Endothelial cell of umbilical vein (primary cell): ENCODE results near the gene CAMSAP1. TPM values are rescaled to one million over a fixed set of nuclear protein-coding genes. Genes with fewer than 3 reads are reported as not detected.

Experiments used
- BruUV-seq: library from RNA; stranded (reverse); fragments of 400-500 nt; replicated peaks from 2 replicates; lab custom pipeline; 2021; lab: Mats Ljungman, UMichigan
- CTCF ChIA-PET: fragments of 300-600, 350-600 bp; sonication (Branson Sonifier 250); formaldehyde crosslinking; loops from one replicate; lab custom pipeline; 2021; ENCODE audit warnings: antibody characterized with exemption, inconsistent platforms; lab: Charles Lee
- POLR2A ChIA-PET: fragments of 300-600, 350-600 bp; sonication (Branson Sonifier 250); formaldehyde crosslinking; loops from one replicate; lab custom pipeline; 2021; ENCODE audit warnings: antibody characterized with exemption, inconsistent platforms; lab: Charles Lee
- DNase-seq: peaks from one replicate; pipeline ENCODE4 v3.0.0-alpha.2; 2011; ENCODE audit warnings: low read depth, low spot score
- FAIRE-seq: peaks from 2 replicates; lab custom pipeline; 2011; peaks lifted over from hg19 to GRCh38; lab: Jason Lieb, UNC
- H2AFZ ChIP-seq: 2 replicates; pipeline ENCODE4 v1.6.0; 2012; ENCODE audit warnings: low read depth, low read length, control low read depth, inconsistent platforms
- H3K27ac ChIP-seq: 2 replicates; pipeline ENCODE4 v1.5.1; 2011; ENCODE audit warnings: low read depth, mild to moderate bottlenecking, control low read depth, low read length, moderate library complexity; ENCODE audit not compliant: insufficient read depth
- H3K27me3 ChIP-seq, 2 experiments: 2 replicates each; pipeline versions ENCODE4 v1.6.0 to v1.6.1; 2011; ENCODE audit warnings: low read length in 2 of 2, mixed read lengths in 1 of 2; ENCODE audit not compliant: control insufficient read depth in 2 of 2, insufficient read depth in 2 of 2
- H3K36me3 ChIP-seq, 2 experiments: 2 replicates in 1 of 2; 3 replicates in 1 of 2; pipeline ENCODE4 v1.5.1; 2011; ENCODE audit warnings: low read length in 2 of 2, mild to moderate bottlenecking in 1 of 2, moderate library complexity in 1 of 2; ENCODE audit not compliant: control insufficient read depth in 2 of 2, insufficient read depth in 2 of 2; ENCODE audit errors: extremely low read depth in 1 of 2
- H3K4me1 ChIP-seq: 3 replicates; pipeline ENCODE4 v1.5.1; 2011; ENCODE audit warnings: mild to moderate bottlenecking, low read length; ENCODE audit not compliant: control insufficient read depth, insufficient read depth; ENCODE audit errors: extremely low read depth
- H3K4me2 ChIP-seq: 2 replicates; pipeline ENCODE4 v1.6.1; 2011; ENCODE audit warnings: low read length, control low read depth, mixed read lengths; ENCODE audit not compliant: insufficient read depth
- H3K4me3 ChIP-seq, 3 experiments: fragments of 200-600 bp in 1 of 3; sonication (generic), shearing (Covaris generic) in 1 of 3; replicated peaks in 1 of 3; 2 replicates each; pipeline ENCODE4 v1.5.1; 2011 to 2016; ENCODE audit warnings: control low read depth in 3 of 3, low read length in 3 of 3, mild to moderate bottlenecking in 2 of 3, inconsistent platforms in 1 of 3, low read depth in 1 of 3, moderate library complexity in 1 of 3; ENCODE audit not compliant: insufficient read depth in 1 of 3
- H3K79me2 ChIP-seq: 2 replicates; pipeline ENCODE4 v1.6.0; 2012; ENCODE audit warnings: low read length, inconsistent platforms; ENCODE audit not compliant: control insufficient read depth, insufficient read depth
- H3K9ac ChIP-seq: replicated peaks from 2 replicates; pipeline ENCODE3; 2011; ENCODE audit warnings: low read length, control low read depth; ENCODE audit not compliant: insufficient read depth; ENCODE audit errors: extremely low read depth
- H3K9me1 ChIP-seq: replicated peaks from 3 replicates; pipeline ENCODE4 v1.6.0; 2011; ENCODE audit warnings: mild to moderate bottlenecking, low read length; ENCODE audit not compliant: control insufficient read depth, insufficient read depth; ENCODE audit errors: extremely low read depth
- H3K9me3 ChIP-seq: replicated peaks from 2 replicates; pipeline ENCODE4 v1.5.1; 2012; ENCODE audit warnings: low read length, inconsistent platforms; ENCODE audit not compliant: control insufficient read depth, insufficient read depth
- H4K20me1 ChIP-seq: replicated peaks from 2 replicates; pipeline ENCODE3; 2011; ENCODE audit warnings: mild to moderate bottlenecking, low read length; ENCODE audit not compliant: control insufficient read depth, insufficient read depth; ENCODE audit errors: extremely low read depth
- CTCF ChIP-seq, 2 donors: IDR thresholded peaks; 1 replicate in 1 of 2; 2 replicates in 1 of 2; pipeline ENCODE4 v1.5.1; 2011; ENCODE audit warnings: low read length in 2 of 2, mild to moderate bottlenecking in 2 of 2, moderate library complexity in 2 of 2, control low read depth in 1 of 2, inconsistent platforms in 1 of 2, low read depth in 1 of 2; ENCODE audit not compliant: insufficient read depth in 1 of 2; ENCODE audit errors: extremely low read depth in 1 of 2
- EZH2 ChIP-seq: IDR thresholded peaks from 2 replicates; pipeline ENCODE4 v1.6.1; 2012; ENCODE audit warnings: borderline replicate concordance, low read depth, mild to moderate bottlenecking, moderate library complexity, low read length, inconsistent platforms; ENCODE audit not compliant: severe bottlenecking
- FOS ChIP-seq: IDR thresholded peaks from 2 replicates; pipeline ENCODE4 v1.6.1; 2011; ENCODE audit warnings: mild to moderate bottlenecking, low read length, moderate library complexity, borderline replicate concordance; ENCODE audit not compliant: insufficient read depth
- GATA2 ChIP-seq: IDR thresholded peaks from 2 replicates; pipeline ENCODE4 v1.7.0; 2011; ENCODE audit warnings: low read depth, mild to moderate bottlenecking, moderate library complexity, mixed read lengths, low read length; ENCODE audit not compliant: insufficient read length, insufficient read depth
- JUN ChIP-seq: IDR thresholded peaks from 2 replicates; pipeline ENCODE4 v1.6.1; 2011; ENCODE audit warnings: borderline replicate concordance, low read depth; ENCODE audit not compliant: insufficient read length, insufficient read depth
- MAX ChIP-seq: IDR thresholded peaks from 2 replicates; pipeline ENCODE4 v1.6.1; 2011; ENCODE audit not compliant: insufficient read depth, insufficient read length
- MYC ChIP-seq: IDR thresholded peaks from one replicate; pipeline ENCODE4 v1.6.1; 2011; ENCODE audit warnings: mild to moderate bottlenecking, low read depth, low read length
- POLR2A ChIP-seq: IDR thresholded peaks from 2 replicates; pipeline ENCODE4 v1.6.1; 2012; ENCODE audit warnings: low read depth, mild to moderate bottlenecking, control low read depth, low read length
- POLR2AphosphoS5 ChIP-seq: IDR thresholded peaks from 2 replicates; pipeline ENCODE4 v1.6.1; 2012; ENCODE audit warnings: low read depth, mild to moderate bottlenecking, control low read depth, low read length, moderate library complexity; ENCODE audit not compliant: insufficient read depth
- dilution Hi-C: fragments of 300-500 bp; cut with MboI; formaldehyde crosslinking; loops from one replicate; pipeline ENCODE4 v1.15.0; 2019; ENCODE audit warnings: low sequenced_read_pairs; ENCODE audit not compliant: extremely low pct_ligation_motif_present
- intact Hi-C: fragments of 100-400 bp; cut with micrococcal nuclease; formaldehyde crosslinking; loops from one replicate; pipeline ENCODE4 v1.10.0; 2022
- polyA plus RNA-seq, 4 experiments: library from polyadenylated mRNA; depleted of rRNA in 3 of 4; stranded (reverse) in 3 of 4; unstranded in 1 of 4; fragments of >200 nt; gene quantifications; 2 replicates each; pipeline versions ENCODE4 v1.2.1 to v1.2.3, GENCODE V29; 2011 to 2012; ENCODE audit warnings: missing spikeins in 1 of 4
- total RNA-seq: library from RNA; stranded (reverse); gene quantifications from 2 replicates; pipeline ENCODE4 v1.2.3, GENCODE V29; 2021

CAMSAP1 gene
- total and polyA plus RNA-seq, 2 donors (not counting 3 experiments of a cell fraction or from before 2014, with no cell fraction given) = 8.1 to 25.5 TPM

- FAIRE-seq = no peak
- no peak overlapping the region for H3K27ac ChIP-seq
- no peaks in the 10 kb centered on the region for H3K36me3 ChIP-seq
- H3K9me3 ChIP-seq = no peaks in the 10 kb centered on the region
- intact Hi-C loops = no loop called here
- TF ChIP-seq JUN = no peak
- TF ChIP-seq CTCF (IDR thresholded peaks at IDR 0.05; ENCODE audit: extremely low read depth in 1 of 2, insufficient read depth in 1 of 2, low read depth in 1 of 2, low read length in 2 of 2) = no peak
- no peak for TF ChIP-seq MAX
- TF ChIP-seq EZH2 = no peak
- TF ChIP-seq GATA2 = no peak
- no peak for TF ChIP-seq POLR2AphosphoS5
- TF ChIP-seq FOS = no peak
- TF ChIP-seq POLR2A = no peak
- TF ChIP-seq MYC = no peak
- no peak overlapping the region for H2AFZ ChIP-seq
- ChIA-PET POLR2A (no interaction called here), CTCF (no interaction called here)
- H3K4me1 ChIP-seq = no peaks in the 10 kb centered on the region
- no peaks in the 10 kb centered on the region for H3K9me1 ChIP-seq
- H3K27me3 ChIP-seq = no peaks in the 10 kb centered on the region
- no peak overlapping the region for H3K4me3 ChIP-seq
- no peak overlapping the region for H3K4me2 ChIP-seq
- dilution Hi-C loops = no loop called here
- DNase-seq = no peak
- H4K20me1 ChIP-seq = no peaks in the 10 kb centered on the region
- no peaks in the 10 kb centered on the region for H3K79me2 ChIP-seq
- no peak overlapping the region for H3K9ac ChIP-seq
- no TSS peak for BruUV-seq
These were observed 114.8 kb downstream of the CAMSAP1 start for GRCh38 chr9:135792268-135793128.
